Measurements from ENCODE around the gene PIGS. TPM values are rescaled to one million over a fixed set of nuclear protein-coding genes. Genes with fewer than 3 reads are reported as not detected.

PIGS gene
- total and polyA plus RNA-seq, 2 of the 13 experiments (the other 11 are each of a cell fraction or from before 2014, with no cell fraction given): 31.7 to 42.6 TPM

DNA sequence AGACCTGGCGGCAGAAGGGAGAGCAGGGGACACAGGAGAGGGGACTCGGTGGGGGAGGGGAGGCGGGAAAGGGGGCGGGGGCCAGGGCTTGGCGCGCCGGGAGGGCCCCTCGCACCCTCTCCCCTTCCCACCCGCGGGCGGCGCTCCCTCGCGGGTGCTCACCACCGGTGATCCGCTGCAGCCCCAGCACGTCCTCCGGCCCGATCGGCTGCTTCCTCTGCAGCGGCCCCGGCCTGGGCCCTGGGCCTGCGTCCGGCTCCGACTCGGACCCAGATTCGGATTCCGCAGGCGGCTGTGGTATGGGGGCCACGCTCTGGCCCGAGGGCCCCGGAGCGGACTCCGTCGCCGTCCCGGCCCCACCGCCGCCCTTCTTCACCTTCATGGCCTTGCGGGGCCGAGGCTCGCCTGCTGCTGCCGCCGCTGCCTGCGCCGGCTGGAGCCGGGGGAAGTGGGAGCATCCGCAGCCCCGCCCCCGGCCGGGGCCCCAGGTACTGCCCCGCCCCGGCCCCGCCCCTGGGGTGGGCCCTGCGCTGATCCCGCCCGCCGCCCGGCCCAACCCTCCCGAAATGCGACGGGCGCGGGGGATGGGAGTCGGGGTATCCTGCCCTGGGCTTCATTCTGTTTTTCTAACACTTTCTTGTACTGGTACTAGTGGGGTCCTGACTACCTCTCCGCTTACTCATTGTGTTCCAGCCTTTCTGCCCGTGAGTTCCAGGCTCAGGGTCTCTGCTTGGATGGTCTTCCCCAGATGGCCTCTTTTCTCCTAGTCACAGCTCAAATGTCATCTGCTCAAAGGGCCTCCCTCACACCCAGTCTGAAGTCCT lies 18.9 kb downstream of the PIGS start, which contains the start of gene UNC119 (continued):
- TF ChIP-seq TBL1XR1 (IDR thresholded peaks at IDR 0.05; ENCODE audit: borderline replicate concordance, low read length, partially characterized antibody) (no peak), ZFAT (CRISPR knock-in tag; conservative IDR thresholded peaks at IDR 0.05) (no peak), ZNF24 (IDR thresholded peaks at IDR 0.05) (no peak), ZSCAN20 (CRISPR knock-in tag; IDR thresholded peaks at IDR 0.05; ENCODE audit: borderline replicate concordance) (0 out of 2 replicates have a peak, but pooled peaks have one; percentile 62), BHLHE40 (IDR thresholded peaks at IDR 0.05; ENCODE audit: low read length) (no peak), NFE2L2 (IDR thresholded peaks at IDR 0.05; ENCODE audit: low read length) (no peak), NFKBIZ (CRISPR knock-in tag; IDR thresholded peaks at IDR 0.05) (no peak), ZNF160 (CRISPR knock-in tag; IDR thresholded peaks at IDR 0.05) (no peak), MXD4 (CRISPR knock-in tag; IDR thresholded peaks at IDR 0.05) (0 out of 2 replicates have a peak, but pooled peaks have one; percentile 41), MTF1 (CRISPR knock-in tag; IDR thresholded peaks at IDR 0.05) (no peak), ZNF326 (CRISPR knock-in tag; IDR thresholded peaks at IDR 0.05; ENCODE audit: borderline replicate concordance) (no peak), HNRNPK (IDR thresholded peaks at IDR 0.05; ENCODE audit: low read depth, low read length, poor library complexity, severe bottlenecking) (peak; percentile 95), ZBTB7B (CRISPR knock-in tag; IDR thresholded peaks at IDR 0.05) (no peak), NCOA1 (CRISPR knock-in tag; IDR thresholded peaks at IDR 0.05) (no peak), ZNF430 (CRISPR knock-in tag; IDR thresholded peaks at IDR 0.05) (peak; percentile 71), XRCC5 (optimal IDR thresholded peaks at IDR 0.05; ENCODE audit: low read length) (no peak), ZFP36 (IDR thresholded peaks at IDR 0.05; ENCODE audit: borderline replicate concordance, low read depth, low read length, partially characterized antibody) (no peak), HNF4A (CRISPR knock-in tag; IDR thresholded peaks at IDR 0.05) (no peak), TGIF2 (CRISPR knock-in tag; IDR thresholded peaks at IDR 0.05) (no peak), ZNF382 (CRISPR knock-in tag; IDR thresholded peaks at IDR 0.05; ENCODE audit: borderline replicate concordance) (no peak), ZNF781 (CRISPR knock-in tag; IDR thresholded peaks at IDR 0.05; ENCODE audit: borderline replicate concordance, not compliant biosample characterization) (no peak), THAP8 (CRISPR knock-in tag; IDR thresholded peaks at IDR 0.05; ENCODE audit: borderline replicate concordance) (no peak), TAF1 (CRISPR knock-in tag; IDR thresholded peaks at IDR 0.05) (peak; percentile 61; the same call in 1 of the 2 replicates)
- TF ChIP-seq, protein P1, sequence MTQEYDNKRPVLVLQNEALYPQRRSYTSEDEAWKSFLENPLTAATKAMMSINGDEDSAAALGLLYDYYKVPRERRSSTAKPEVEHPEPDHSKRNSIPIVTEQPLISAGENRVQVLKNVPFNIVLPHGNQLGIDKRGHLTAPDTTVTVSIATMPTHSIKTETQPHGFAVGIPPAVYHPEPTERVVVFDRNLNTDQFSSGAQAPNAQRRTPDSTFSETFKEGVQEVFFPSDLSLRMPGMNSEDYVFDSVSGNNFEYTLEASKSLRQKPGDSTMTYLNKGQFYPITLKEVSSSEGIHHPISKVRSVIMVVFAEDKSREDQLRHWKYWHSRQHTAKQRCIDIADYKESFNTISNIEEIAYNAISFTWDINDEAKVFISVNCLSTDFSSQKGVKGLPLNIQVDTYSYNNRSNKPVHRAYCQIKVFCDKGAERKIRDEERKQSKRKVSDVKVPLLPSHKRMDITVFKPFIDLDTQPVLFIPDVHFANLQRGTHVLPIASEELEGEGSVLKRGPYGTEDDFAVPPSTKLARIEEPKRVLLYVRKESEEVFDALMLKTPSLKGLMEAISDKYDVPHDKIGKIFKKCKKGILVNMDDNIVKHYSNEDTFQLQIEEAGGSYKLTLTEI (CRISPR knock-in tag; conservative IDR thresholded peaks at IDR 0.05): no peak
- TF ChIP-seq, protein P2, sequence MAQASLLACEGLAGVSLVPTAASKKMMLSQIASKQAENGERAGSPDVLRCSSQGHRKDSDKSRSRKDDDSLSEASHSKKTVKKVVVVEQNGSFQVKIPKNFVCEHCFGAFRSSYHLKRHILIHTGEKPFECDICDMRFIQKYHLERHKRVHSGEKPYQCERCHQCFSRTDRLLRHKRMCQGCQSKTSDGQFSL (CRISPR knock-in tag; IDR thresholded peaks at IDR 0.05): no peak
- TF ChIP-seq, protein P3, sequence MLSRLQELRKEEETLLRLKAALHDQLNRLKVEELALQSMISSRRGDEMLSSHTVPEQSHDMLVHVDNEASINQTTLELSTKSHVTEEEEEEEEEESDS (CRISPR knock-in tag; IDR thresholded peaks at IDR 0.05; ENCODE audit: borderline replicate concordance): no peak
- TF ChIP-seq, protein P4, sequence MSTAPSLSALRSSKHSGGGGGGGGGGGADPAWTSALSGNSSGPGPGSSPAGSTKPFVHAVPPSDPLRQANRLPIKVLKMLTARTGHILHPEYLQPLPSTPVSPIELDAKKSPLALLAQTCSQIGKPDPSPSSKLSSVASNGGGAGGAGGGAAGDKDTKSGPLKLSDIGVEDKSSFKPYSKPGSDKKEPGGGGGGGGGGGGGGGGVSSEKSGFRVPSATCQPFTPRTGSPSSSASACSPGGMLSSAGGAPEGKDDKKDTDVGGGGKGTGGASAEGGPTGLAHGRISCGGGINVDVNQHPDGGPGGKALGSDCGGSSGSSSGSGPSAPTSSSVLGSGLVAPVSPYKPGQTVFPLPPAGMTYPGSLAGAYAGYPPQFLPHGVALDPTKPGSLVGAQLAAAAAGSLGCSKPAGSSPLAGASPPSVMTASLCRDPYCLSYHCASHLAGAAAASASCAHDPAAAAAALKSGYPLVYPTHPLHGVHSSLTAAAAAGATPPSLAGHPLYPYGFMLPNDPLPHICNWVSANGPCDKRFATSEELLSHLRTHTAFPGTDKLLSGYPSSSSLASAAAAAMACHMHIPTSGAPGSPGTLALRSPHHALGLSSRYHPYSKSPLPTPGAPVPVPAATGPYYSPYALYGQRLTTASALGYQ (CRISPR knock-in tag; IDR thresholded peaks at IDR 0.05): peak; percentile 51; the same call in 1 of the 2 replicates
